ENCODE data around the gene MBD2.
"Not testable (repeated sequence)": the region's sequence is repeated elsewhere in the genome, so short reads cannot be mapped to it uniquely, and the experiment has no call there.

The MBD2 gene, protein sequence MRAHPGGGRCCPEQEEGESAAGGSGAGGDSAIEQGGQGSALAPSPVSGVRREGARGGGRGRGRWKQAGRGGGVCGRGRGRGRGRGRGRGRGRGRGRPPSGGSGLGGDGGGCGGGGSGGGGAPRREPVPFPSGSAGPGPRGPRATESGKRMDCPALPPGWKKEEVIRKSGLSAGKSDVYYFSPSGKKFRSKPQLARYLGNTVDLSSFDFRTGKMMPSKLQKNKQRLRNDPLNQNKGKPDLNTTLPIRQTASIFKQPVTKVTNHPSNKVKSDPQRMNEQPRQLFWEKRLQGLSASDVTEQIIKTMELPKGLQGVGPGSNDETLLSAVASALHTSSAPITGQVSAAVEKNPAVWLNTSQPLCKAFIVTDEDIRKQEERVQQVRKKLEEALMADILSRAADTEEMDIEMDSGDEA

DNA sequence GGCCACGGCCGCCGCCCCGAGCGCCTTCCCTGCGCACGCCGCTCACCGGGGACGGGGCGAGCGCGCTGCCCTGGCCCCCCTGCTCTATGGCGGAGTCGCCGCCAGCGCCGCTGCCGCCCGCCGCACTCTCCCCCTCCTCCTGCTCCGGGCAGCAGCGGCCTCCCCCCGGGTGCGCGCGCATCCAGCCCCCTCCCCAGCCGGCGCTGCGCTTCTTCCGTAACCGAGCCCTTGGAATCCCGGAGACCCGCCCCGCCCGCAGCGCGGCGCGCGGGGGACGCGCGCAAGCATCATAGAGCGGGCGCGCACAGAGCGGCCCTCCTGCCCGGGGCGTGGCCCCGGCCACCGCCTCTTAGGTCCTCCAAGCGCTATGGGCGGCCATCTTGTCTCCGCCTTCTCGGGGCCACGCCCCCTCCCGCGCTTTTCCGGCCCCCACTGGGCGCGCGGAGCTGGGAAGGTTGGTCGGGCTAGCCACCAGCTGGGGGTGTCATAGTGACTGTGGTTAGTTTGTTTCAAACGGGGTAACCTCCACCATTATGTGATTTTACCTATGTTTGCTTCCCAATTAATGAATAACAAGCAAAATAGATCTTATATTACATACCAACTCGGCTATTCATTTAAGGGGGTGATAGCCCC, at the start of gene MBD2:
MBD2 (minus strand) TSS at position 291 of the 636 bp plus-strand sequence; CDS start at position 181, 110 bp downstream.
- peak within 1 kb of the TSS; percentile 65 for H3K4me3 ChIP-seq (ENCODE audit: low read depth, low read length)

- H3K4me3 ChIP-seq (ENCODE audit: low read depth, low read length): peak overlapping the region; percentile 77
Observed at GRCh38 chr18:54269893-54270844, 45.7 kb upstream of the MBD2 start.

DNA sequence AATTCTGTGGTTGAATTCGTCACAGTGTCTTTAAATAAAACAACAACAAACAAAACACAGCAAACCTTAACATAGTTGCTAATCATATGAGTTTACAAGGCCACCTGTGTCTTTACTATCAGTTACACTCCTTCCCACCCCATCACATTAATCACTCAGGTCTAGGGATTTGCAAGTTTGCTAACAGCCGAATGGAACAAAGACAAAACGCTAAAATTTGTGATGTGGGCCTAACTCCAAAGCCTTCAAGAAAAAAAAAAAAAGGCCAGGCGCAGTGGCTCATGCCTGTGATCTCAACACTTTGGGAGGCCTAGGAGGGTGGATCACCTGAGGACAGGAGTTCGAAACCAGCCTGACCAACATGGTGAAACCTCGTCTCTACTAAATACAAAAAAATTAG, 44.3 kb upstream of the MBD2 start:
- peak overlapping the region; percentile 77 for H3K4me3 ChIP-seq (ENCODE audit: low read depth, low read length)

DNA sequence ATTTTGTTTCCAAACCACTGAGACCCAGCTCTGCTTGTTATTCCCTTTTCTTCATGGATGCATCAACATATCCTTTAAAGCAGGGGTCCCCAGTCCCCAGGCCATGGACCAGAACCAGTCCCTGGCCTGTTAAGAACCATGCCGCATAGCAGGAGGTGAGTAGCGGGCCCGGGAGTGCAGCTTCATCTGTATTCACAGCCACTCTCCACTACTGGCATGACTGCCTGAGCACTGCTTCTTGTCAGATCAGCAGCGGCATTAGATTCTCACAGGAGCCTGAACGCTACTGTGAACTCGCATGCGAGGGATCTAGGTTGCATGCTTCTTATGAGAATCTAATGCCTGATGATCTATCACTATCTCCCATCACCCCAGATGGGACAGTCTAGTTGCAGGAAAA, 43.2 kb upstream of the MBD2 start:
- H3K4me3 ChIP-seq (ENCODE audit: low read depth, low read length): no peak overlapping the region

DNA sequence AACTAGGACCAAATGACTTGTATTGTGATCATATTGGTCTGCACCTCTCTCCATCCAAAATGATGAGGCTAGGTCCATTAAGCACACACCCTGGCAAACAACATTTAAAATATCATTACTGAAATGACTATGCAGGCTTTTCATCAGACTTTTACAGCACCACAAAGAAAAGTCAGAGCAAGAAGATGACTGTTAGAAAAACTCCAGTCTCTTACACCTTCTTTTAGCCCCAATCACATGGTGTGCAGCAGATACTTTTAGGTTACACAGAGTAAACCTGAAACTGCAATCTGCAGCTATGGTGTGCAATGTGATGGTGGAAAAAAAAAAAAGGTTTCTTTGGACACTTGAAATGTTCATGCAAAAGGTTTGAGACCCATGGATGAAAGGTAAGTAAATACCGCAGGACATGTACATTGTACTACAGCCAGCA, 39.5 kb upstream of the MBD2 start:
- H3K4me3 ChIP-seq (ENCODE audit: low read depth, low read length): no peak overlapping the region

- no peak overlapping the region for H3K4me3 ChIP-seq (ENCODE audit: low read depth, low read length)
Observed at GRCh38 chr18:54261894-54262293, 37.4 kb upstream of the MBD2 start.

GRCh38 chr18:54260396-54261072, 36.1 kb upstream of the MBD2 start:
- H3K4me3 ChIP-seq (ENCODE audit: low read depth, low read length): no peak overlapping the region

DNA sequence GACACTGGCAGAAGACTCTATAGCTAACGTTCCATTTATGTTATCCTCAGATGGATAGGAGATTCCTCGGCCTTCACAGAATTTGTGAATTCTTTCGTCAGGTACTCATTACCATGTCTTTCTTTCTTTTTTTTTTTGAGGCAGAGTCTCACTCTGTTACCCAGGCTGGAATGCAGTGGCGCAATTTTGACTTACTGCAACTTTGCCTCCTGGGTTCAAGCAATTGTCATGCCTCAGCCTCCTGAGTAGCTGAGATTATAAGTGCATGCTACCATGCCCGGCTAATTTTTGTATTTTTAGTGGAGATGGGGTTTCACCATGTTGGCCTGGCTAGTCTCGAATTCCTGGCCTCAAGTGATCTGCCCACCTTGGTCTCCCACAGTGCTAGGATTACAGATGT, 33.3 kb upstream of the MBD2 start:
- not testable (repeated sequence) for H3K4me3 ChIP-seq (ENCODE audit: low read depth, low read length)

- no peak overlapping the region for H3K4me3 ChIP-seq (ENCODE audit: low read depth, low read length)
Observed at GRCh38 chr18:54257015-54257414, 32.5 kb upstream of the MBD2 start.

GRCh38 chr18:54255141-54255540, 30.7 kb upstream of the MBD2 start:
- no peak overlapping the region for H3K4me3 ChIP-seq (ENCODE audit: low read depth, low read length)

GRCh38 chr18:54254265-54254758, 29.8 kb upstream of the MBD2 start:
- H3K4me3 ChIP-seq (ENCODE audit: low read depth, low read length): no peak overlapping the region

- no peak overlapping the region for H3K4me3 ChIP-seq (ENCODE audit: low read depth, low read length)
Observed at GRCh38 chr18:54251606-54252390, 27.3 kb upstream of the MBD2 start.

DNA sequence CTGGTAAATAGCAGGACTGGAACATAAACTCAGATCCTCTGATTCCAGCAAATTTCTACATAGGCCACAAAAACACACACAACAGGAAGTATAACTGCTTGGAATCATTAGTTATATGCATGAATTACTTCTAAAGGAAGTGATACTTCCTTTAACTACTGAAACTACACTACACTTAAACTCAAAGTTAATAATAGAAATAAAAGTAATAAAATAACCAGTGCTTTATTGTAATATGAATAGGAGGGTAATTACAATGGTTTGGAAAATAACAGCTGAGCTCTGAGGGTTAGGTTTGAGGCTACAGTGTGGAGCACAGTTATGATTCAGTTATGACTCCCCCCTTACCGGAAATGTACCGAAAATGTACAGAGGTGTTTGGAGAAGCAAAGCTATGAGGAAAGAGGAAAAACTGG, 26.4 kb upstream of the MBD2 start:
- H3K4me3 ChIP-seq (ENCODE audit: low read depth, low read length): no peak overlapping the region

GRCh38 chr18:54247511-54248175, 23.2 kb upstream of the MBD2 start:
- no peak overlapping the region for H3K4me3 ChIP-seq (ENCODE audit: low read depth, low read length)

DNA sequence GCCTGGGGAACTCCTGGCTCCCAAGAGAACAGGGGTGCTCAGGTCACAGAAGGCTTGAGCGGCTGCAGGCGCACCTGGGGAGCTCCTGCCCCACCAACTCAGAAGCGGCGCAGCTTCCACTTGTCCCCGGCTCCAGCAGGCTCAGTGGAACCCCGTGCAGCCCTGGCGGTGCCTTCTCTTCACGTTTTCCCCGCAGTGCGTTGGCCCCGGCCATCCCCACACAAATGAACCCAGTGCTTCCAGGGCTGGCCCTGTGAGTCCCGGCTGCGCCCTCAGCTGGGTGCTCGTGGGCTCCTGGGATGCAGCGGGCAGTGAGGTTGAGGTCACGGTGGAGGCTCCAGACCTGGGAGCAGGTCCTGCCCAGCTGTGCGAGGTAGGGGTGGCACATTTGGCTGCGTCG, 17.9 kb upstream of the MBD2 start:
- H3K4me3 ChIP-seq (ENCODE audit: low read depth, low read length): no peak overlapping the region

- H3K4me3 ChIP-seq (ENCODE audit: low read depth, low read length): no peak overlapping the region
Observed at GRCh38 chr18:54241483-54241882, 17.0 kb upstream of the MBD2 start.

DNA sequence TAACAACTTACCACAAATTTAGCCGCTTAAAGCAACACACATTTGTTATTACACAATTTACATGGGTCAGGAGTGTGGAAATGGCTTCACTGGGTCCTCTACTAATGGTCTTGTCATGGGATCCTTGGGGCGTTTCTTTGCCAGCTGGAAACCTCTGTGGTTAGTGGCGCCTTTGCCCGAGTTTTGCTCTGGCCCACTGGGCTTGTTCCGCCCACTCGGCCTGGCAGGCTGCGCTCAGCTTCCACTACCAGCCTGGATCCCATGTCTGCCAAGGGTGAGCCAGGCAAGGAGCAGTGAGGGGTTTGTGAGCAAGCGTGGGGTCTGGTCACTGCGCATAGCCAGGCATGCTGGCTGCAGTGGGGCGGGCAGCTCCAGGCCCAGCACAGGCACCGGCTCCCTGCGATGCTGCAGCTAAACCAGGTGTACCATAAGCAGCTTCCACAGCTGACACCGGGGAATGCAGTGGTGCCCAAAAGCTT, 16.2 kb upstream of the MBD2 start:
- H3K4me3 ChIP-seq (ENCODE audit: low read depth, low read length): no peak overlapping the region

DNA sequence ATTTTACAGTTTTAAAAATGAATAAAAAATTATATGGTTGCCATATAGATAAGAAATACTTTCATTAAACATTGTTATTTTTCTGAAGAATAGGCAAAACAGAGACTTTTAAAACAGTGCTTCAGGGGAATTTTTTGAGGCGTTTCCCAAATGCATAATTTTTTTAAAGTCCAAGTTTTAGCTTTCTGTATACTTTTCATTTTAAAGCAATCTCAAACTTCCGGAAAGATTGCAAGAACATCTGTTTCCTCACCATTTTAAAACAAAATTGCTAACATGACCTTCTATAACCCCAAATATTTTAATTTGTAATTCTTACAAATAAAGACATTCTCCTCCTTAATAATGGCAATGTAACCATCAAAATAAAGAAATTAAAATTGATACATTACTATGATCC, 15.1 kb upstream of the MBD2 start:
- H3K4me3 ChIP-seq (ENCODE audit: low read depth, low read length): no peak overlapping the region

- no peak overlapping the region for H3K4me3 ChIP-seq (ENCODE audit: low read depth, low read length)
Observed at GRCh38 chr18:54239091-54239490, 14.6 kb upstream of the MBD2 start.
